GM19438 (cell line): ENCODE data around the gene RUBCN.
"Not testable (repeated sequence)": the region's sequence is repeated elsewhere in the genome, so short reads cannot be mapped to it uniquely, and the experiment has no call there.

ENCODE experiments used
- ATAC-seq: cut with Tn5 transposase; IDR thresholded peaks from one replicate; pipeline ENCODE4 v1.9.1; 2021; ENCODE audit warnings: low read depth; ENCODE audit not compliant: unreplicated experiment

The RUBCN gene

GRCh38 chr3:197690754-197691153 lies 46.0 kb downstream of the RUBCN start:
- ATAC-seq: no peak

- ATAC-seq: no peak
Observed at GRCh38 chr3:197687570-197687969, 49.1 kb downstream of the RUBCN start.

- ATAC-seq: no peak
Observed at GRCh38 chr3:197686899-197687298, 49.8 kb downstream of the RUBCN start.

- no peak for ATAC-seq
Observed at GRCh38 chr3:197685546-197685945, 51.2 kb downstream of the RUBCN start.

GRCh38 chr3:197683191-197683590 lies 53.5 kb downstream of the RUBCN start:
- no peak for ATAC-seq

- ATAC-seq: no peak
Observed at GRCh38 chr3:197682713-197683112, 54.0 kb downstream of the RUBCN start.

- ATAC-seq: no peak
Observed at GRCh38 chr3:197680955-197681521, 55.7 kb downstream of the RUBCN start.

- no peak for ATAC-seq
Observed at GRCh38 chr3:197675951-197676350, 60.8 kb downstream of the RUBCN start.

- no peak for ATAC-seq
Observed at GRCh38 chr3:197675563-197675860, 61.2 kb downstream of the RUBCN start.

- no peak for ATAC-seq
Observed at GRCh38 chr3:197674741-197675562, 61.8 kb downstream of the RUBCN start.

- no peak for ATAC-seq
Observed at GRCh38 chr3:197673170-197673569, 63.5 kb downstream of the RUBCN start.

- ATAC-seq: no peak
Observed at GRCh38 chr3:197670361-197670760, 66.3 kb downstream of the RUBCN start.

GRCh38 chr3:197667968-197668367 lies 68.7 kb downstream of the RUBCN start:
- no peak for ATAC-seq

GRCh38 chr3:197667293-197667692 lies 69.4 kb downstream of the RUBCN start:
- ATAC-seq: not testable (repeated sequence)

- ATAC-seq: not testable (repeated sequence)
Observed at GRCh38 chr3:197666221-197666842, 70.4 kb downstream of the RUBCN start.

GRCh38 chr3:197665549-197665948 lies 71.2 kb downstream of the RUBCN start:
- not testable (repeated sequence) for ATAC-seq

GRCh38 chr3:197665142-197665491 lies 71.6 kb downstream of the RUBCN start:
- peak; percentile 85 for ATAC-seq

- ATAC-seq: peak; percentile 59
Observed at GRCh38 chr3:197664414-197665141, 72.1 kb downstream of the RUBCN start.

GRCh38 chr3:197663367-197664140 lies 73.2 kb downstream of the RUBCN start:
- not testable (repeated sequence) for ATAC-seq

GRCh38 chr3:197662352-197662751 lies 74.4 kb downstream of the RUBCN start:
- not testable (repeated sequence) for ATAC-seq

GRCh38 chr3:197661874-197662273 lies 74.8 kb downstream of the RUBCN start:
- not testable (repeated sequence) for ATAC-seq
